PC-3 (cell line): ENCODE results near the gene SETD1B. TPM values are rescaled to one million over a fixed set of nuclear protein-coding genes. Genes with fewer than 3 reads are reported as not detected.

Source experiments
- ATAC-seq: fragments of 200-7000 bp; cut with Tn5 transposase; 2 replicates; pipeline ENCODE4 v1.9.1; 2020; ENCODE audit warnings: mild to moderate bottlenecking, moderate library complexity
- BruUV-seq: library from RNA; stranded (reverse); fragments of 400-500 nt; replicated peaks from 2 replicates; lab custom pipeline; 2021; lab: Mats Ljungman, UMichigan
- CTCF ChIA-PET: fragments of 300-600 bp; sonication (Branson Sonifier 250); formaldehyde crosslinking; loops from one replicate; lab custom pipeline; 2022; ENCODE audit warnings: antibody characterized with exemption; lab: Charles Lee
- POLR2A ChIA-PET: fragments of 300-600 bp; sonication (Branson Sonifier 250); formaldehyde crosslinking; loops from one replicate; lab custom pipeline; 2022; ENCODE audit warnings: antibody characterized with exemption; ENCODE audit not compliant: unreplicated experiment; lab: Charles Lee
- DNase-seq: peaks from one replicate; pipeline ENCODE4 v3.0.0-alpha.2; 2015
- H2AFZ ChIP-seq: fragments of 300-600 bp; sonication (generic); 2 replicates; pipeline ENCODE4 v1.6.0; 2016; ENCODE audit warnings: antibody characterized with exemption, low read length
- H3F3A ChIP-seq: fragments of 300-600 bp; sonication (generic); one replicate; pipeline ENCODE4 v1.6.0; 2017; ENCODE audit warnings: antibody characterized with exemption, low read length, control low read depth, mild to moderate bottlenecking; ENCODE audit not compliant: unreplicated experiment
- H3K27ac ChIP-seq: fragments of 300-600 bp; sonication (generic); 2 replicates; pipeline ENCODE4 v1.5.1; 2016; ENCODE audit warnings: mild to moderate bottlenecking, low read length
- H3K27me3 ChIP-seq: fragments of 300-600 bp; sonication (generic); 2 replicates; pipeline ENCODE4 v1.6.1; 2016; ENCODE audit warnings: low read length, mixed read lengths
- H3K36me3 ChIP-seq: fragments of 300-600 bp; sonication (generic); 2 replicates; pipeline ENCODE4 v1.6.1; 2016; ENCODE audit warnings: low read depth, mixed run types, low read length, mixed read lengths
- H3K4me1 ChIP-seq: fragments of 300-600 bp; sonication (generic); 2 replicates; pipeline ENCODE4 v1.5.1; 2016; ENCODE audit warnings: low read length; ENCODE audit not compliant: insufficient read depth
- H3K4me2 ChIP-seq: fragments of 300-600 bp; sonication (generic); 2 replicates; pipeline ENCODE4 v1.6.0; 2016; ENCODE audit warnings: low read length
- H3K4me3 ChIP-seq: fragments of 300-600 bp; sonication (generic); 2 replicates; pipeline ENCODE4 v1.5.1; 2016; ENCODE audit warnings: mild to moderate bottlenecking, low read length, mixed read lengths
- H3K79me2 ChIP-seq: fragments of 300-600 bp; sonication (generic); 2 replicates; pipeline ENCODE4 v1.6.1; 2017; ENCODE audit warnings: low read length, mixed read lengths
- H3K9ac ChIP-seq: fragments of 300-600 bp; sonication (generic); 2 replicates; pipeline ENCODE4 v1.6.0; 2016; ENCODE audit warnings: mild to moderate bottlenecking, low read length
- H3K9me2 ChIP-seq: fragments of 300-600 bp; sonication (generic); replicated peaks from 2 replicates; pipeline ENCODE4 v1.6.1; 2016; ENCODE audit warnings: mixed run types, low read length, mixed read lengths
- H3K9me3 ChIP-seq: fragments of 300-600 bp; sonication (generic); 2 replicates; pipeline ENCODE4 v1.6.1; 2016; ENCODE audit warnings: low read length, mixed read lengths
- H4K20me1 ChIP-seq: fragments of 300-600 bp; sonication (generic); 2 replicates; pipeline ENCODE4 v1.6.1; 2016; ENCODE audit warnings: low read length, mixed read lengths
- EZH2 ChIP-seq: fragments of 300-600 bp; sonication (generic); IDR thresholded peaks from one replicate; pipeline ENCODE4 v1.6.1; 2017; ENCODE audit warnings: antibody characterized with exemption, mild to moderate bottlenecking, low read length; ENCODE audit not compliant: unreplicated experiment
- EZH2phosphoT487 ChIP-seq: fragments of 300-600 bp; sonication (generic); IDR thresholded peaks from 2 replicates; pipeline ENCODE4 v1.6.1; 2018; ENCODE audit warnings: mild to moderate bottlenecking, antibody characterized with exemption, low read length, borderline replicate concordance
- intact Hi-C: fragments of 100-400 bp; cut with micrococcal nuclease; formaldehyde crosslinking; loops from 2 replicates; pipeline ENCODE4 v1.9.0; 2023
- total RNA-seq: library from RNA; depleted of rRNA; stranded (reverse); fragments of >200 nt; gene quantifications from 2 replicates; pipeline ENCODE4 v1.2.3, GENCODE V29; 2014
- TF ChIP-seq, protein P1 (sequence below): fragments of 300-600 bp; sonication (generic); conservative IDR thresholded peaks from 2 replicates; pipeline ENCODE4 v1.5.1; 2017; ENCODE audit warnings: antibody characterized with exemption, low read depth, mild to moderate bottlenecking, low read length

SETD1B gene
- total RNA-seq, 1 experiment from 2014 or later, result 7.5 TPM

DNA sequence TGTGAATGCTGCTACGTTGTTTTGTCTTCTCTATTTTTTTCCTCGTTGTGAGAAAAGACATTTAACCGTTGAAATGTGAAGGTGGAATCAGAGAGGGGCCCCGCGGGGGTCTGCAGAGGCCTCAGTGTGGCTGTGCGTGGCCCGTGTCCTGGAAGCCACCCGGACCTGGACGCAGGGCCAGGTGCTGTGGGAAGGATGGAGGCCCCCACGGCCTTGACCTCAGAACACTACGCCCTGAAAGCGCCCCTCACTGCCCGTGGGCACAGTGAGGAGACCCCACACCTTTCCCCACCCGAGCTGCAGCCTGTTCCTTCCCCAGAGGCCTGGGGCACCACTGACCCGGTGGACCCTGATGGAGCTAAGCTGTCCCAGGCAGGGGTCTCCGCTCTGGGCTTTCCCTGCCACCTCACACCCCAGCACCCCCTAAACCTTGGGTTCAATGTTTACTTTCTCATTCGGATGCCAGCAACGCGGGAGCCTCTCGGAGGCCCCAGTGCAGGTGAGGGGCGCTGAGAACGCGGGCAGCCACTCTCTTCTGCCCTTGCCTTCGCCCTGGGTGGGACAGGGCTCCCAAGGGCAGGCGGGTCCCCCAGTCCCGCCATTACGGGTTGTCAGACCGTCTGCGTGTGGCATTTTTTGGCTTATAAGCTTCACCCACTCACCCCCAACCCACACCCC is 26.9 kb downstream of the SETD1B start:
- ATAC-seq (no peak), DNase-seq (no peak)
- H3K9ac ChIP-seq, result no peak overlapping the region
- ChIA-PET CTCF (no interaction called here), POLR2A (no interaction called here)
- TF ChIP-seq EZH2phosphoT487 (no peak), EZH2 (no peak)
- TF ChIP-seq, protein P1, sequence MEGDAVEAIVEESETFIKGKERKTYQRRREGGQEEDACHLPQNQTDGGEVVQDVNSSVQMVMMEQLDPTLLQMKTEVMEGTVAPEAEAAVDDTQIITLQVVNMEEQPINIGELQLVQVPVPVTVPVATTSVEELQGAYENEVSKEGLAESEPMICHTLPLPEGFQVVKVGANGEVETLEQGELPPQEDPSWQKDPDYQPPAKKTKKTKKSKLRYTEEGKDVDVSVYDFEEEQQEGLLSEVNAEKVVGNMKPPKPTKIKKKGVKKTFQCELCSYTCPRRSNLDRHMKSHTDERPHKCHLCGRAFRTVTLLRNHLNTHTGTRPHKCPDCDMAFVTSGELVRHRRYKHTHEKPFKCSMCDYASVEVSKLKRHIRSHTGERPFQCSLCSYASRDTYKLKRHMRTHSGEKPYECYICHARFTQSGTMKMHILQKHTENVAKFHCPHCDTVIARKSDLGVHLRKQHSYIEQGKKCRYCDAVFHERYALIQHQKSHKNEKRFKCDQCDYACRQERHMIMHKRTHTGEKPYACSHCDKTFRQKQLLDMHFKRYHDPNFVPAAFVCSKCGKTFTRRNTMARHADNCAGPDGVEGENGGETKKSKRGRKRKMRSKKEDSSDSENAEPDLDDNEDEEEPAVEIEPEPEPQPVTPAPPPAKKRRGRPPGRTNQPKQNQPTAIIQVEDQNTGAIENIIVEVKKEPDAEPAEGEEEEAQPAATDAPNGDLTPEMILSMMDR, result no peak
- H2AFZ ChIP-seq, result no peak overlapping the region
- no peaks in the 10 kb centered on the region for H3K4me1 ChIP-seq
- no peak overlapping the region for H3K4me3 ChIP-seq
- no peaks in the 10 kb centered on the region for H3K9me2 ChIP-seq
- intact Hi-C loops, result no loop called here
- H3K27me3 ChIP-seq, result no peaks in the 10 kb centered on the region
- BruUV-seq, result TSS peak; percentile 25
- H3F3A ChIP-seq, result no peaks in the 10 kb centered on the region
- H4K20me1 ChIP-seq, result no peaks in the 10 kb centered on the region
- H3K4me2 ChIP-seq, result no peak overlapping the region
- H3K79me2 ChIP-seq, result no peaks in the 10 kb centered on the region
- peaks cover 33% of the 10 kb centered on the region for H3K36me3 ChIP-seq
- no peaks in the 10 kb centered on the region for H3K9me3 ChIP-seq
- H3K27ac ChIP-seq, result no peak overlapping the region

- ATAC-seq, result no peak
- no peaks in the 10 kb centered on the region for H3K27me3 ChIP-seq
- BruUV-seq, result no TSS peak
- H3K9ac ChIP-seq, result no peak overlapping the region
- no peak overlapping the region for H3K4me2 ChIP-seq
- H2AFZ ChIP-seq, result no peak overlapping the region
- no peaks in the 10 kb centered on the region for H3K9me2 ChIP-seq
- no peaks in the 10 kb centered on the region for H3K79me2 ChIP-seq
- intact Hi-C loops, result no loop called here
- H3F3A ChIP-seq, result no peaks in the 10 kb centered on the region
- H4K20me1 ChIP-seq, result no peaks in the 10 kb centered on the region
- DNase-seq, result no peak
- POLR2A ChIA-PET, result no interaction called here
- H3K27ac ChIP-seq, result no peak overlapping the region
- H3K4me1 ChIP-seq, result no peaks in the 10 kb centered on the region
- peaks cover 33% of the 10 kb centered on the region for H3K36me3 ChIP-seq
- CTCF ChIA-PET, result no interaction called here
- no peaks in the 10 kb centered on the region for H3K9me3 ChIP-seq
- no peak overlapping the region for H3K4me3 ChIP-seq
- no peak for TF ChIP-seq EZH2
- TF ChIP-seq, protein P1, result no peak
- no peak for TF ChIP-seq EZH2phosphoT487
These were observed 27.9 kb downstream of the SETD1B start for GRCh38 chr12:121831571-121832245.

DNA sequence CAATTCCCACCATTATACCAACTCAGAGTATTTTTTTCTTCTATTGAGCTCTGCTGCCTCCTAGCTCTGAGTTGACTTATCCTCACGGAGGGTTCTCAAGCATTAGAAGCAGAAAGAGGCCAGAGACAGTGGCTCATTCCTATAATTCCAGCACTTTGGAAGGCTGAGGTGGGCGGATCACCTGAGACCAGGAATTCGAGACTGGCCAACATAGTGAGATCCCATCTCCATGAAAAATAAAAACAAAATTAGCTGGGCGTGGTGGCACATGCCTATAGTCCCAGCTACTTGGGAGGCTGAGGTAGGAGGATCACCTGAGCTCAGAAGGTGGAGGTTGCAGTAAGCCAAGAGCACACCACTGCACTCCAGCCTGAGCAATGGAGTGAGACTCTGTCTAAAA is 33.9 kb downstream of the SETD1B start:
- no peak overlapping the region for H3K4me3 ChIP-seq
- ATAC-seq, result no peak
- H3K79me2 ChIP-seq, result no peaks in the 10 kb centered on the region
- no peaks in the 10 kb centered on the region for H3K36me3 ChIP-seq
- TF ChIP-seq EZH2phosphoT487 (no peak), EZH2 (no peak)
- TF ChIP-seq, protein P1, result no peak
- no peaks in the 10 kb centered on the region for H3K9me2 ChIP-seq
- BruUV-seq, result no TSS peak
- H3K27ac ChIP-seq, result no peak overlapping the region
- no peak overlapping the region for H3K9ac ChIP-seq
- no peak overlapping the region for H2AFZ ChIP-seq
- ChIA-PET POLR2A (interaction anchor here (0.7 kb wide), 1 partner anchor 437 kb away, joined by 3 read pairs; no protein-coding TSS in a partner anchor), CTCF (interaction anchor here (0.5 to 1.1 kb wide), 6 partner anchors 10 to 1103 kb away, joined by 3 to 7 read pairs (median 4); no protein-coding TSS in a partner anchor)
- intact Hi-C loops, result no loop called here
- no peak for DNase-seq
- no peaks in the 10 kb centered on the region for H3K9me3 ChIP-seq
- no peaks in the 10 kb centered on the region for H3F3A ChIP-seq
- 0 out of 2 replicates have a peak, but pooled peaks cover 4% of the 10 kb centered on the region for H3K4me1 ChIP-seq
- H4K20me1 ChIP-seq, result no peaks in the 10 kb centered on the region
- H3K4me2 ChIP-seq, result no peak overlapping the region
- no peaks in the 10 kb centered on the region for H3K27me3 ChIP-seq
